ENCODE data around the gene PODXL. TPM values are rescaled to one million over a fixed set of nuclear protein-coding genes. Genes with fewer than 3 reads are reported as not detected.

Gene PODXL
- total and polyA plus RNA-seq, 8 donors = 23.0 to 71.5 (median 35.9) TPM

DNA sequence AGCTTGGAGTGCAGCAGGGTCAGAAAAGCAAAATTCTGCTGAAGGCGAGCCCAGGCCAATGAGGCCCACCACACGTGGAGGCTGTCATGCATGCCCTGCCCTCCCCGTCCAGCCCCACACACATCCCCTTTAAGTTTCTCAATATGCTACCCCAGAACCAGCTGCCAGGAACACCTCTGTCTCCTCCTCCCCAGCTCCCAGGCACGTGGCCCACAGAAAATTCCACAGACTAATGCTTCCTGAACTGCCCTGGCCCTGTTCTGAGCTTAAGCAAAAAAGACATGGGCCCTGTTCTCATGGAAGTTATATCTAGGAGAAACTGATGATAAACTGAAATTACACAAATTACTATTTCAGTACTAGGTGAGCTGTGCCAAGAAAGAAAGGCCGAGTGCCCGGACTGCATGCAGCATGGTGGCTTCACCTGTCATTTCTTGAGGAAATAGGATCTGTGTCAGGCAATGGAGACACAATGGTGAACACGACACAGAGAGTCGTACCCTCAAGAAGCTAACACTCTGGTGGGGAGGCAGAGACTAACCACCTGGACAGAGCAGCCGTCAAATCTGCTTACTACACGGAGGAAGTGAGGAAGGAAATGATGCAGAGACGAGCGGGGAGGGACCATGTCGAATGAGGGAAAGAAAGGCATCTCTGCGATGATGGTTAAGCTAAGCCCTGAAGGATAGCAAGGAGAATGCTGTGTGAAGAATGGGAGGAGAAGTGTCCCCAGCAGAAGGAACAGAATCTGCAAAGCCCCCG, 44.5 kb downstream of the PODXL start:
- no peaks in the 10 kb centered on the region for H3K36me3 ChIP-seq
- DNase-seq (peak in 1 of 6 donors; percentile 16), ATAC-seq (peak in 1 of 4 donors; percentile 11), FAIRE-seq (no peak)
- 74% methylated on average over 15 of the region's 15 CpGs for WGBS, 2 donors
- H3K27ac ChIP-seq = peak overlapping the region in 2 of 4 donors; percentile 5 to 48
- no peaks in the 10 kb centered on the region for H3K27me3 ChIP-seq
- no peaks in the 10 kb centered on the region for H3K9me3 ChIP-seq
- intact Hi-C loops (cut with DNase I) = no loop called here
- no peak overlapping the region for H3K4me3 ChIP-seq
- TF ChIP-seq, protein P1, sequence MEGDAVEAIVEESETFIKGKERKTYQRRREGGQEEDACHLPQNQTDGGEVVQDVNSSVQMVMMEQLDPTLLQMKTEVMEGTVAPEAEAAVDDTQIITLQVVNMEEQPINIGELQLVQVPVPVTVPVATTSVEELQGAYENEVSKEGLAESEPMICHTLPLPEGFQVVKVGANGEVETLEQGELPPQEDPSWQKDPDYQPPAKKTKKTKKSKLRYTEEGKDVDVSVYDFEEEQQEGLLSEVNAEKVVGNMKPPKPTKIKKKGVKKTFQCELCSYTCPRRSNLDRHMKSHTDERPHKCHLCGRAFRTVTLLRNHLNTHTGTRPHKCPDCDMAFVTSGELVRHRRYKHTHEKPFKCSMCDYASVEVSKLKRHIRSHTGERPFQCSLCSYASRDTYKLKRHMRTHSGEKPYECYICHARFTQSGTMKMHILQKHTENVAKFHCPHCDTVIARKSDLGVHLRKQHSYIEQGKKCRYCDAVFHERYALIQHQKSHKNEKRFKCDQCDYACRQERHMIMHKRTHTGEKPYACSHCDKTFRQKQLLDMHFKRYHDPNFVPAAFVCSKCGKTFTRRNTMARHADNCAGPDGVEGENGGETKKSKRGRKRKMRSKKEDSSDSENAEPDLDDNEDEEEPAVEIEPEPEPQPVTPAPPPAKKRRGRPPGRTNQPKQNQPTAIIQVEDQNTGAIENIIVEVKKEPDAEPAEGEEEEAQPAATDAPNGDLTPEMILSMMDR (IDR thresholded peaks at IDR 0.05) = no peak
- H3K4me1 ChIP-seq = peaks cover 0 to 9% (median 5%) of the 10 kb centered on the region in 3 donors

DNA sequence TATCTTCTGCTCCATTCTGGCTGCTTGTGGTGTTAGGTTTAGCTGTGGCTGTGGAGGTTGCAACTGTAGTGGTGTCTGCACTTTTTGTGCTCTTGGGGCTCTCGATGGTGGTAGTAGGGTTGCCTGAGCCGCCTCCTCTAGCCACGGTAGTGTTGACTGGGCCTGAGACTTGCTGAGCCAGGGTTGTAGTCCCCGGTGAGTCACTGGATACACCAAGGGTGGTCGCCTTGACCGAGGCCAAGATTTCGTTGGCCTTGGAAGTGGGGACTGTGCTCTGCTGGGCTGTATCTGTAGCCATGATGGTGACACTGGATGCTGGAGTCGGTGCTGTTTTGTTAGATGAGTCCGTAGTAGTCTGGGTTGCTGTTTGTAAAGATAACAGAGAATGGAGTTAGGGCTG, 45.4 kb downstream of the PODXL start:
- FAIRE-seq (no peak), ATAC-seq (no peak), DNase-seq (peak in 1 of 6 donors; percentile 14)
- Histone ChIP-seq H3K9me3 (no peaks in the 10 kb centered on the region), H3K36me3 (peaks cover 0 to 3% (median 0%) of the 10 kb centered on the region in 3 donors), H3K27ac (peak overlapping the region in 2 of 4 donors; percentile 5 to 48), H3K4me3 (no peak overlapping the region), H3K4me1 (peaks cover 0 to 9% (median 5%) of the 10 kb centered on the region in 3 donors), H3K27me3 (no peaks in the 10 kb centered on the region)
- 81 to 82% methylated on average over 9 of the region's 9 CpGs for WGBS, 2 donors
- TF ChIP-seq, protein P1 (IDR thresholded peaks at IDR 0.05) = no peak
- intact Hi-C loops (cut with DNase I) = no loop called here

DNA sequence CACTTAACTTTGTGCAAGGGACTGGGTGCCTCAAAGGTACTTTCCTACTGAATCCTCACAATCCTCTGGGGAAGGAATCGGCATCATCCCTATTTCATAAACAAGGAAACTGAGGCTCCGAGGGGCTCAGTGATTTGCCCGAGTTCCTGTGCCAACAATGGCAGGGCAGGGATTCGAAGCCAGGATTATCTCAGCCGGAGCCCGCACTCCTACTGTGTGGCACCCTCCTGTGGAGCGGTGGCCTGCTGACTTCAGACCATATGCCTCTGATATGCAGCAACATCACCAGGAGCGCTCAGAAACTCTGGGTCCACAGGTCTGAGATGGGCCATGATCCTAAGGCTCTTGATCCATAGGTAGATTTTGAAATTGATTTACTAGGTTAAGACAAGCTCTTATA, 46.6 kb downstream of the PODXL start:
- TF ChIP-seq, protein P1 (IDR thresholded peaks at IDR 0.05) = no peak

DNA sequence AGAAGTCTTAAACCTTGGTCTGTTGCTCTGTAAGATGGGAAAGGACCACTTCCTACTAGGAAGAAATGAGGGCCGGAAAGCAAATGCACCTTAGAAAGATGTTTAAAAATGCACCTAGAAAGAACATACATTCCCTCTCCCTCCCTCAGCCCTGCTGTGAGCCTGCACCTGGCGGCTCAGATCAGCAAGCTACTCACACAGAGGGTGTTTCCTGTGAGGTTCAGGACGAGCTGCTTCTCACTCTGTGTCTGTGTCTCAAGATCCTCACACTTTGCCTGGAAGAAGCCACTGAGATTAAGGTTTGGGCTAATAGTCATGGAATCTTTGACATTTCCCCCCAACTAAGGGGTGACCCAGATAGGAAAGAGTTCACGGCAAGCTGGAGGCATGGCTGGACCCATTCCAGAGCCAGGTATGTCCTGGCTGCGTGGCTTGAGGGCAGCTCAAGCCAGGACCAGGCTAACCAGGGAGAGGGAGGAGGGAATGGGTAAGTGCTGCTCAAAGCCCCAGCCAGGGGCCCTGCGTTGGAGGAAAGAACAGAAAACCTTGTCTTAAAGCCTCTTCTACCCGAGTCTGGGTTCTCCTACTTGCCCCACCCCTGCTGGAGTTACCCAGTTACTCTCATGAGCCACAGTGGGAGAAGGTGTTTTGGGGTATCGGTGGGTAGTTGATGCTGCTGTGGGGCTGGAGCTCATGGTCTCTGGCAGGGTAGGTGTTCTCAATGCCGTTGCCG, 47.5 kb downstream of the PODXL start:
- WGBS, 2 donors = 67 to 75% methylated on average over 10 of the region's 10 CpGs
- no peak overlapping the region for H3K4me3 ChIP-seq
- FAIRE-seq (no peak), DNase-seq (no peak), ATAC-seq (no peak)
- H3K4me1 ChIP-seq = peaks cover 0 to 8% (median 4%) of the 10 kb centered on the region in 3 donors
- H3K36me3 ChIP-seq = peaks cover 0 to 18% (median 0%) of the 10 kb centered on the region in 3 donors
- TF ChIP-seq, protein P1 (IDR thresholded peaks at IDR 0.05) = no peak
- H3K27ac ChIP-seq = no peak overlapping the region
- intact Hi-C loops (cut with DNase I) = loop anchor here (5.0 to 10.0 kb wide), 3 partner anchors 143 to 148 kb away; no protein-coding TSS in a partner anchor
- no peaks in the 10 kb centered on the region for H3K9me3 ChIP-seq
- H3K27me3 ChIP-seq = no peaks in the 10 kb centered on the region

More for the DNA sequence above, 46.6 kb downstream of the PODXL start:
- H3K4me1 ChIP-seq = peaks cover 0 to 9% (median 5%) of the 10 kb centered on the region in 3 donors
- peaks cover 0 to 9% (median 0%) of the 10 kb centered on the region in 3 donors for H3K36me3 ChIP-seq
- intact Hi-C loops (cut with DNase I) = loop anchor here (5.0 to 10.0 kb wide), 3 partner anchors 143 to 148 kb away; no protein-coding TSS in a partner anchor
- no peak for ATAC-seq
- peak in 1 of 6 donors; percentile 7 for DNase-seq
- H3K27ac ChIP-seq = no peak overlapping the region
- no peaks in the 10 kb centered on the region for H3K27me3 ChIP-seq
- FAIRE-seq = no peak
- WGBS, 2 donors = 93 to 96% methylated on average over 8 of the region's 8 CpGs
- no peak overlapping the region for H3K4me3 ChIP-seq
- H3K9me3 ChIP-seq = no peaks in the 10 kb centered on the region
